ENCODE data around the gene POLRMT. TPM values are rescaled to one million over a fixed set of nuclear protein-coding genes. Genes with fewer than 3 reads are reported as not detected.
"Not testable (repeated sequence)": the region's sequence is repeated elsewhere in the genome, so short reads cannot be mapped to it uniquely, and the experiment has no call there.

POLRMT gene
- total RNA-seq, 4 donors from 2014 or later, result 33.8 to 119 (median 70.5) TPM

DNA sequence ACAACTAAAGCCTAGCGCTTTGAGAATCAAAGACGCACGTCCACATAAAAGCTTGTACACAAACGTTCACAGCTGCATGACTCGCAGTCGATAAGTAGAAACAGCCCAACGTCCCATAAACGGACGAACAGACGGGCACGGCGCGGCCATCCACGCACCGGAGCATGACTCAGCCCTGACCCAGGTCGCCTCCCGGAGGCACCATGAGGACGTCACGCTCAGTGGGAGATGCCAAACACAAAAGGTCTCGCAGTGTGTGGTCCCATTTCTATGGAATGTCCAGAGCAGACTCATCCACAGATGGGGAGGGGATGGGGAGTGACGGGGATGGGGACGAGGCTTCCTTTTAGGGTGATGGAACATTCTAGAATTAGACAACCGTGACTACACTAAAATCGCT, 9.4 kb downstream of the POLRMT start:
- no peak for TF ChIP-seq POLR2A (IDR thresholded peaks at IDR 0.05)
- TF ChIP-seq CTCF (IDR thresholded peaks at IDR 0.05), result no peak
- Histone ChIP-seq H3K9me3 (no peaks in the 10 kb centered on the region), H3K4me3 (no peak overlapping the region), H3K27ac (peak overlapping the region in 1 of 4 donors; percentile 12), H3K36me3 (peaks cover 0 to 76% (median 0%) of the 10 kb centered on the region in 3 donors), H3K27me3 (no peaks in the 10 kb centered on the region), H3K4me1 (no peaks in the 10 kb centered on the region)
- DNase-seq, result no peak

DNA sequence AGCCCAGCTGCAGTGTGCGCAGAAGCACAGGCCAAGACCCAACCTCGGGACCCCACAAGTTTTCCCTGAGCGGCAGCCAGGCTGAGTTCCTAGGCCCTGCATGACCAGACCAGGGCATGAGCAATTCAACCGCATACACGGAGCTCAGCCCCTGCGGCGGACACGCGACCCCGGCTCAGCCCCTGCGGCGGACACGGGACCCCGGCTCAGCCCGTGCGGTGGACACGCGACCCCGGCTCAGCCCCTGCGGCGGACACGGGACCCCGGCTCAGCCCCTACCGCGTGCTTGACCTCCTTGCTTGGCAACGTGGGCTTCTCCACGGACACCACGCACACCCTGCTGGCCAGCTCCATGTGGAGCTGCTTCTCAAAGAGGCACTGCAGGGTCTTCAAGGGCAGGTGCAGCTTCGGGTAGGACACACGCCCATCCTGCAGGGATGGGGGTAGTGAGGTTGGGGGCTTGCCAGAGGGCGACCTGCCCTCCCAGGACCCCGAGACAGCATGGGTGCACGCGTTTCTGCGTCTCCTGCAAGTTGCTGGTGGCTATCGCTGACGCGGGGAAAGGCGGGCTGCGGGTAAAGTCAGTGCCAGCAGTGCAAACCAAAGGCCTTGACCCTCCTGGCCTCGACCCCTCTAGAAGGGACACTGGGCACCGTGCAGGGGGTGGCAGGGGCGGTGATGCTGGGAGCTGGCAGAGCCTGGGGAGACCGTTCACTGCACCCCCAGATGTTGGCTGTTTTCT, 10.0 kb downstream of the POLRMT start:
- no peak overlapping the region for H3K4me3 ChIP-seq
- TF ChIP-seq POLR2A (IDR thresholded peaks at IDR 0.05), result no peak
- TF ChIP-seq CTCF (IDR thresholded peaks at IDR 0.05), result no peak
- no peaks in the 10 kb centered on the region for H3K4me1 ChIP-seq
- no peaks in the 10 kb centered on the region for H3K9me3 ChIP-seq
- H3K27ac ChIP-seq, result no peak overlapping the region
- no peaks in the 10 kb centered on the region for H3K27me3 ChIP-seq
- DNase-seq, result no peak
- peaks cover 0 to 76% (median 0%) of the 10 kb centered on the region in 3 donors for H3K36me3 ChIP-seq

- peaks cover 0 to 77% (median 0%) of the 10 kb centered on the region in 3 donors for H3K36me3 ChIP-seq
- TF ChIP-seq POLR2A (IDR thresholded peaks at IDR 0.05), result no peak
- TF ChIP-seq CTCF (IDR thresholded peaks at IDR 0.05), result no peak
- no peak for DNase-seq
Measured at GRCh38 chr19:622666-623065, 10.7 kb downstream of the POLRMT start.

GRCh38 chr19:621819-622218, 11.5 kb downstream of the POLRMT start:
- peaks cover 0 to 85% (median 0%) of the 10 kb centered on the region in 3 donors for H3K36me3 ChIP-seq
- H3K27ac ChIP-seq, result no peak overlapping the region
- DNase-seq, result no peak
- no peaks in the 10 kb centered on the region for H3K9me3 ChIP-seq
- peaks cover 0 to under 1% (median 0%) of the 10 kb centered on the region in 4 donors for H3K4me1 ChIP-seq
- TF ChIP-seq POLR2A (IDR thresholded peaks at IDR 0.05) (no peak), CTCF (IDR thresholded peaks at IDR 0.05) (no peak)
- no peaks in the 10 kb centered on the region for H3K27me3 ChIP-seq
- H3K4me3 ChIP-seq, result no peak overlapping the region

More at GRCh38 chr19:622666-623065, 10.7 kb downstream of the POLRMT start:
- H3K27ac ChIP-seq, result no peak overlapping the region
- no peaks in the 10 kb centered on the region for H3K9me3 ChIP-seq
- no peaks in the 10 kb centered on the region for H3K27me3 ChIP-seq
- no peak overlapping the region for H3K4me3 ChIP-seq
- no peaks in the 10 kb centered on the region for H3K4me1 ChIP-seq

DNA sequence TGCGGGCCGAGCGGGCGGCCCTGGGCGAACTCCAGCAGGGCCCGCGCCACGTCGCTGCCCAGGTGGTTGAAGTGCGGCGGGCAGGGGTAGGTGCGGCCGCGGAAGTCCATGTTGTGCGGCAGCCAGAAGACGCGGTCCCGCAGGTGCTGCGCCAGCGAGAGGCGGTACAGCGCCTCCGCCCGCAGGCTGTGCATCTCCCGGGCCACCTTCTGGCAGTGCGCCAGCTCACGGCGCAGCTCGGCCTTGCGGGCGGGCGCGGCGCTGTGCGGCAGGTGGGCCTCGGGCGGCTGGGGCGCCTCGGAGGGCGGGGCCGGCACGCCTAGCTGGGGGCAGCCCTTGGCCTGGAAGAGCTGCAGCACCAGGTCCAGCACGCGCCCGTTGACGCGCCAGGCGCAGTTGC, 12.1 kb downstream of the POLRMT start:
- not testable (repeated sequence) for H3K4me3 ChIP-seq, DNase-seq, H3K4me1 ChIP-seq, H3K27me3 ChIP-seq, H3K27ac ChIP-seq, H3K9me3 ChIP-seq
- peaks cover 0 to 86% (median 0%) of the 10 kb centered on the region in 3 donors for H3K36me3 ChIP-seq

- peaks cover 0 to 7% (median 0%) of the 10 kb centered on the region in 4 donors for H3K4me1 ChIP-seq
- H3K4me3 ChIP-seq, result no peak overlapping the region
- H3K36me3 ChIP-seq, result peaks cover 0 to 79% (median 0%) of the 10 kb centered on the region in 3 donors
- no peaks in the 10 kb centered on the region for H3K27me3 ChIP-seq
- H3K27ac ChIP-seq, result no peak overlapping the region
- H3K9me3 ChIP-seq, result no peaks in the 10 kb centered on the region
- no peak for DNase-seq
- TF ChIP-seq CTCF (IDR thresholded peaks at IDR 0.05), result no peak
- no peak for TF ChIP-seq POLR2A (IDR thresholded peaks at IDR 0.05)
Measured at GRCh38 chr19:620166-620862, 13.0 kb downstream of the POLRMT start.

Measured in Peyer's patch (tissue), 4 donors.